DND-41 (cell line): Measurements from ENCODE around the gene TMEM181.
"Not testable (repeated sequence)": the region's sequence is repeated elsewhere in the genome, so short reads cannot be mapped to it uniquely, and the experiment has no call there.

ENCODE experiments used
- CTCF ChIP-seq: IDR thresholded peaks from 2 replicates; pipeline ENCODE4 v1.5.1; 2012; ENCODE audit warnings: borderline replicate concordance, low read length, moderate library complexity, mild to moderate bottlenecking; ENCODE audit not compliant: poor library complexity, severe bottlenecking; ENCODE audit errors: extremely low read depth
- EZH2 ChIP-seq: IDR thresholded peaks from 3 replicates; pipeline ENCODE4 v1.6.1; 2012; ENCODE audit warnings: borderline replicate concordance, low read depth, mild to moderate bottlenecking, moderate library complexity, low read length, inconsistent platforms; ENCODE audit not compliant: severe bottlenecking

GRCh38 chr6:158677094-158677493 is 117.2 kb downstream of the TMEM181 start:
- not testable (repeated sequence) for TF ChIP-seq CTCF, EZH2
